Activated naive CD4-positive, alpha-beta T cell treated with anti-CD3 and anti-CD28 coated beads, Interleukin-2, amount 50 U/mL, for 24 hours (primary cell): ENCODE results near the gene MAML3.

Source experiments
- H3K27ac Mint-ChIP-seq: one replicate; pipeline ENCODE4 v1.8.0; 2021; ENCODE audit warnings: mild to moderate bottlenecking, mixed read lengths
- H3K27me3 Mint-ChIP-seq: one replicate; pipeline ENCODE4 v1.8.0; 2021; ENCODE audit warnings: mixed read lengths
- H3K36me3 Mint-ChIP-seq: one replicate; pipeline ENCODE4 v1.8.0; 2021; ENCODE audit warnings: mixed read lengths
- H3K4me1 Mint-ChIP-seq: one replicate; pipeline ENCODE4 v1.8.0; 2021; ENCODE audit warnings: mixed read lengths
- H3K4me3 Mint-ChIP-seq: one replicate; pipeline ENCODE4 v1.8.0; 2021; ENCODE audit warnings: mild to moderate bottlenecking, mixed read lengths
- H3K9me3 Mint-ChIP-seq: one replicate; pipeline ENCODE4 v1.8.0; 2021; ENCODE audit warnings: mixed read lengths

MAML3 gene

GRCh38 chr4:139889901-139890300, 264.1 kb downstream of the MAML3 start:
- H3K27me3 Mint-ChIP-seq, result no peaks in the 10 kb centered on the region
- no peaks in the 10 kb centered on the region for H3K9me3 Mint-ChIP-seq
- peaks cover 2% of the 10 kb centered on the region for H3K36me3 Mint-ChIP-seq
- no peak overlapping the region for H3K27ac Mint-ChIP-seq
- H3K4me3 Mint-ChIP-seq, result no peak overlapping the region
- H3K4me1 Mint-ChIP-seq, result no peaks in the 10 kb centered on the region

GRCh38 chr4:139889264-139889663, 264.7 kb downstream of the MAML3 start:
- Mint-ChIP-seq H3K4me1 (no peaks in the 10 kb centered on the region), H3K27ac (no peak overlapping the region), H3K4me3 (no peak overlapping the region), H3K27me3 (no peaks in the 10 kb centered on the region), H3K36me3 (peaks cover 2% of the 10 kb centered on the region), H3K9me3 (no peaks in the 10 kb centered on the region)

GRCh38 chr4:139887962-139888735, 265.8 kb downstream of the MAML3 start:
- Mint-ChIP-seq H3K9me3 (peaks cover 2% of the 10 kb centered on the region), H3K27ac (no peak overlapping the region), H3K36me3 (peaks cover 5% of the 10 kb centered on the region), H3K4me3 (no peak overlapping the region), H3K27me3 (no peaks in the 10 kb centered on the region), H3K4me1 (no peaks in the 10 kb centered on the region)

- Mint-ChIP-seq H3K36me3 (peaks cover 8% of the 10 kb centered on the region), H3K9me3 (peaks cover 7% of the 10 kb centered on the region), H3K27me3 (no peaks in the 10 kb centered on the region), H3K4me1 (no peaks in the 10 kb centered on the region), H3K27ac (no peak overlapping the region), H3K4me3 (no peak overlapping the region)
Measured at GRCh38 chr4:139887376-139887802, 266.6 kb downstream of the MAML3 start.

GRCh38 chr4:139886798-139887197, 267.2 kb downstream of the MAML3 start:
- Mint-ChIP-seq H3K4me3 (no peak overlapping the region), H3K36me3 (peaks cover 10% of the 10 kb centered on the region), H3K9me3 (peaks cover 7% of the 10 kb centered on the region), H3K27me3 (no peaks in the 10 kb centered on the region), H3K27ac (no peak overlapping the region), H3K4me1 (no peaks in the 10 kb centered on the region)

- Mint-ChIP-seq H3K4me3 (no peak overlapping the region), H3K4me1 (no peaks in the 10 kb centered on the region), H3K27me3 (no peaks in the 10 kb centered on the region), H3K27ac (no peak overlapping the region), H3K36me3 (peaks cover 10% of the 10 kb centered on the region), H3K9me3 (peaks cover 7% of the 10 kb centered on the region)
Measured at GRCh38 chr4:139884438-139884837, 269.5 kb downstream of the MAML3 start.

- Mint-ChIP-seq H3K27me3 (no peaks in the 10 kb centered on the region), H3K4me3 (no peak overlapping the region), H3K4me1 (no peaks in the 10 kb centered on the region), H3K27ac (no peak overlapping the region), H3K36me3 (peaks cover 9% of the 10 kb centered on the region), H3K9me3 (peaks cover 7% of the 10 kb centered on the region)
Measured at GRCh38 chr4:139880841-139881240, 273.1 kb downstream of the MAML3 start.

GRCh38 chr4:139878050-139878449, 275.9 kb downstream of the MAML3 start:
- Mint-ChIP-seq H3K4me3 (no peak overlapping the region), H3K27ac (no peak overlapping the region), H3K36me3 (peaks cover 7% of the 10 kb centered on the region), H3K4me1 (no peaks in the 10 kb centered on the region), H3K27me3 (no peaks in the 10 kb centered on the region), H3K9me3 (peaks cover 4% of the 10 kb centered on the region)

GRCh38 chr4:139876337-139876941, 277.5 kb downstream of the MAML3 start:
- Mint-ChIP-seq H3K9me3 (no peaks in the 10 kb centered on the region), H3K27me3 (no peaks in the 10 kb centered on the region), H3K4me3 (no peak overlapping the region), H3K27ac (no peak overlapping the region), H3K4me1 (peaks cover 3% of the 10 kb centered on the region), H3K36me3 (peaks cover 3% of the 10 kb centered on the region)

GRCh38 chr4:139875411-139875825, 278.6 kb downstream of the MAML3 start:
- Mint-ChIP-seq H3K9me3 (no peaks in the 10 kb centered on the region), H3K36me3 (peaks cover 3% of the 10 kb centered on the region)

GRCh38 chr4:139873111-139873860, 280.7 kb downstream of the MAML3 start:
- Mint-ChIP-seq H3K4me3 (no peak overlapping the region), H3K36me3 (peaks cover 1% of the 10 kb centered on the region), H3K27ac (no peak overlapping the region), H3K27me3 (no peaks in the 10 kb centered on the region), H3K4me1 (peaks cover 3% of the 10 kb centered on the region), H3K9me3 (no peaks in the 10 kb centered on the region)

More at GRCh38 chr4:139875411-139875825, 278.6 kb downstream of the MAML3 start:
- peaks cover 3% of the 10 kb centered on the region for H3K4me1 Mint-ChIP-seq
- H3K27ac Mint-ChIP-seq, result no peak overlapping the region
- no peak overlapping the region for H3K4me3 Mint-ChIP-seq
- H3K27me3 Mint-ChIP-seq, result no peaks in the 10 kb centered on the region

GRCh38 chr4:139872274-139872673, 281.7 kb downstream of the MAML3 start:
- no peaks in the 10 kb centered on the region for H3K9me3 Mint-ChIP-seq
- no peak overlapping the region for H3K4me3 Mint-ChIP-seq
- peaks cover 3% of the 10 kb centered on the region for H3K4me1 Mint-ChIP-seq
- no peak overlapping the region for H3K27ac Mint-ChIP-seq
- H3K36me3 Mint-ChIP-seq, result peaks cover 1% of the 10 kb centered on the region
- no peaks in the 10 kb centered on the region for H3K27me3 Mint-ChIP-seq

- H3K4me1 Mint-ChIP-seq, result peaks cover 3% of the 10 kb centered on the region
- no peak overlapping the region for H3K4me3 Mint-ChIP-seq
- H3K9me3 Mint-ChIP-seq, result no peaks in the 10 kb centered on the region
- no peak overlapping the region for H3K27ac Mint-ChIP-seq
- no peaks in the 10 kb centered on the region for H3K36me3 Mint-ChIP-seq
- no peaks in the 10 kb centered on the region for H3K27me3 Mint-ChIP-seq
Measured at GRCh38 chr4:139869810-139870209, 284.2 kb downstream of the MAML3 start.

- Mint-ChIP-seq H3K27ac (no peak overlapping the region), H3K9me3 (no peaks in the 10 kb centered on the region), H3K4me3 (no peak overlapping the region), H3K27me3 (no peaks in the 10 kb centered on the region), H3K4me1 (no peaks in the 10 kb centered on the region), H3K36me3 (no peaks in the 10 kb centered on the region)
Measured at GRCh38 chr4:139866276-139866962, 287.6 kb downstream of the MAML3 start.

- H3K27ac Mint-ChIP-seq, result no peak overlapping the region
- H3K9me3 Mint-ChIP-seq, result no peaks in the 10 kb centered on the region
Measured at GRCh38 chr4:139865537-139865936, 288.4 kb downstream of the MAML3 start.

More at GRCh38 chr4:139865537-139865936, 288.4 kb downstream of the MAML3 start:
- Mint-ChIP-seq H3K4me1 (no peaks in the 10 kb centered on the region), H3K4me3 (no peak overlapping the region), H3K36me3 (no peaks in the 10 kb centered on the region), H3K27me3 (no peaks in the 10 kb centered on the region)
